ENCODE measurements around the gene HARBI1.

GRCh38 chr11:46612326-46612725 lies 4.7 kb downstream of the HARBI1 start:
- TF ChIP-seq CTCF (IDR thresholded peaks at IDR 0.05; ENCODE audit: insufficient read depth, low read depth, low read length) (no peak), EZH2 (IDR thresholded peaks at IDR 0.05; ENCODE audit: insufficient read depth, low read length) (no peak)
